Heart right ventricle (tissue), 16 donors: ENCODE results near the gene VANGL1. TPM values are rescaled to one million over a fixed set of nuclear protein-coding genes. Genes with fewer than 3 reads are reported as not detected.

ENCODE experiments used
- ATAC-seq, 8 donors: fragments of 200-7000 bp; cut with Tn5 transposase; one replicate each; pipeline ENCODE4 v1.9.1; 2020; ENCODE audit warnings: mild to moderate bottlenecking in 8 of 8, moderate library complexity in 8 of 8, moderate number of reproducible peaks in 1 of 8
- DNase-seq, 2 donors: peaks; one replicate each; pipeline ENCODE4 v3.0.0-alpha.2; 2020
- H3K27ac ChIP-seq, 10 donors: fragments of 200-600 bp; sonication (generic) in 2 of 10; one replicate each; pipeline versions ENCODE4 v1.5.0 to v1.8.0; 2020 to 2022; ENCODE audit warnings: mild to moderate bottlenecking in 3 of 10
- H3K27me3 ChIP-seq, 7 donors: fragments of 200-600 bp; one replicate each; pipeline ENCODE4 v1.8.0; 2021 to 2022; ENCODE audit warnings: mild to moderate bottlenecking in 2 of 7
- H3K36me3 ChIP-seq, 9 donors: fragments of 200-600 bp; sonication (generic) in 1 of 9; one replicate each; pipeline versions ENCODE4 v1.5.0 to v1.8.0; 2020 to 2022; ENCODE audit warnings: mild to moderate bottlenecking in 2 of 9
- H3K4me1 ChIP-seq, 9 donors: fragments of 200-600 bp; sonication (generic) in 1 of 9; one replicate each; pipeline versions ENCODE4 v1.5.0 to v1.8.0; 2020 to 2022; ENCODE audit warnings: mild to moderate bottlenecking in 4 of 9
- H3K4me3 ChIP-seq, 10 donors: fragments of 200-600 bp; sonication (generic) in 2 of 10; one replicate each; pipeline versions ENCODE4 v1.5.0 to v1.8.0; 2020 to 2022; ENCODE audit warnings: mild to moderate bottlenecking in 7 of 10, moderate library complexity in 2 of 10
- H3K9me3 ChIP-seq, 11 donors: fragments of 200-600 bp in 10 of 11; sonication (generic) in 2 of 11; one replicate each; pipeline versions ENCODE4 v1.5.0 to v1.8.0; 2013 to 2022; ENCODE audit warnings: mild to moderate bottlenecking in 2 of 11, control low read depth in 1 of 11, moderate library complexity in 1 of 11
- WGBS, 2 donors: extraction: QIAGEN DNeasy Blood & Tissue Kit; methylation state at CpG; one replicate each; pipeline ENCODE4 v1.1.7; 2013; ENCODE audit warnings: inconsistent platforms in 1 of 2; 5-methylcytosine and 5-hydroxymethylcytosine counted together
- intact Hi-C, 10 donors: fragments of 100-400 bp; cut with DNase I; formaldehyde crosslinking; loops; one replicate each; pipeline versions ENCODE4 v1.11.1 to v1.14.2; 2022
- polyA plus RNA-seq, 2 donors: library from polyadenylated mRNA; stranded (reverse); fragments of 200-250 nt; gene quantifications; one replicate each; pipeline ENCODE4 v1.2.3, GENCODE V29; 2013
- total RNA-seq, 10 donors: library from RNA; stranded (reverse); fragmentation: NEBNext Ultra II Directional in 3 of 10; extraction: Animal tissue kit (Norgen Biotek cat#: 25700) in 3 of 10; gene quantifications; one replicate each; pipeline versions ENCODE4 v1.2.1 to v1.2.4, GENCODE V29; 2021 to 2023
- TF ChIP-seq, protein P1 (sequence below), 9 donors: fragments of 200-600 bp; sonication (generic) in 2 of 9; IDR thresholded peaks; one replicate each; pipeline versions ENCODE4 v1.5.0 to v1.8.0; 2021 to 2022; ENCODE audit warnings: antibody characterized with exemption in 9 of 9, mild to moderate bottlenecking in 5 of 9, moderate library complexity in 1 of 9
- donor health status: Arrhythmogenic right ventricular cardiomyopathy.
- donor health status: ischemic (EF 13 %, LVEDD 7.1; RV severe dilation, severe dysfunction).
- donor health status: healthy with polysubstance abuse.
- donor health status: DM: no; HTN: yes; CAD: no.
- donor health status: DM: no; HTN: no; CAD: no.
- donor health status: ischemic (EF 25% LVEDD 6.9; RV normal size, moderate dysfunction).
- donor health status: ischemic (EF 25% LVEDD 5.7; RV mildly dilated, moderate dysfunction).
- donor health status: healthy.
- donor health status: DM: yes; HTN: yes; CAD: no.
- donor health status: Ischemic cardiomyopathy.
- donor health status: ischemic (EF 35%, LVEDD 5.7; RV mildly dilated, moderate dysfunction).
- donor health status: nonischemic (EF 11% LVEDD 7.7; RV severe dilation, severe dysfunction).
- donor health status: DM: yes; HTN: yes; CAD: no.
- donor health status: PGD.
- donor health status: ischemic (EF 29% LVEDD 5.4; RV normal size, mild dysfunction).
- donor health status: nonischemic (EF 23%, LVEDD 6.1; RV moderate dilation, normal function).

The VANGL1 gene
- total and polyA plus RNA-seq, 12 donors = 1.7 to 9.8 (median 6.9) TPM

DNA sequence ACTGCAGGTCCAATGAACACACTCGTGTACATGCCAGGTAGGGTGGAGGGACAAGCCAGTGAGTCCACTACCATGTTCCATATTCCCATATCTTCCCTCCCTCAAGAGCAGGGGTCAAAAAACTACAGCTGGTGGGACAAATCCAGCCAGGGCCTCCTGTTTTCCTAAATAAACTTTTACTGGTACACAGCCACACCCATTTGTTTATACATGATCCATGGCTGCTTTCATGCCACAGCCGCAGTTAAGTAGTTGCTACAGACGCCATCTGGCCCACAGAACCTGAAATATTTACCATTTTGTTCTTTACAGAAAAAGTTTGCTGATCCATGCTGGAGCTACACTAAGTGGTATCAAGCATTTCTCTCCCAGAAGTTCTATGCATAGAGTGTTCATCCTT lies 84.4 kb downstream of the VANGL1 start:
- 73 to 78% methylated on average over 3 of the region's 3 CpGs for WGBS, 2 donors
- TF ChIP-seq, protein P1, sequence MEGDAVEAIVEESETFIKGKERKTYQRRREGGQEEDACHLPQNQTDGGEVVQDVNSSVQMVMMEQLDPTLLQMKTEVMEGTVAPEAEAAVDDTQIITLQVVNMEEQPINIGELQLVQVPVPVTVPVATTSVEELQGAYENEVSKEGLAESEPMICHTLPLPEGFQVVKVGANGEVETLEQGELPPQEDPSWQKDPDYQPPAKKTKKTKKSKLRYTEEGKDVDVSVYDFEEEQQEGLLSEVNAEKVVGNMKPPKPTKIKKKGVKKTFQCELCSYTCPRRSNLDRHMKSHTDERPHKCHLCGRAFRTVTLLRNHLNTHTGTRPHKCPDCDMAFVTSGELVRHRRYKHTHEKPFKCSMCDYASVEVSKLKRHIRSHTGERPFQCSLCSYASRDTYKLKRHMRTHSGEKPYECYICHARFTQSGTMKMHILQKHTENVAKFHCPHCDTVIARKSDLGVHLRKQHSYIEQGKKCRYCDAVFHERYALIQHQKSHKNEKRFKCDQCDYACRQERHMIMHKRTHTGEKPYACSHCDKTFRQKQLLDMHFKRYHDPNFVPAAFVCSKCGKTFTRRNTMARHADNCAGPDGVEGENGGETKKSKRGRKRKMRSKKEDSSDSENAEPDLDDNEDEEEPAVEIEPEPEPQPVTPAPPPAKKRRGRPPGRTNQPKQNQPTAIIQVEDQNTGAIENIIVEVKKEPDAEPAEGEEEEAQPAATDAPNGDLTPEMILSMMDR (IDR thresholded peaks at IDR 0.05) = no peak
- Histone ChIP-seq H3K4me1 (peaks cover 5 to 62% (median 35%) of the 10 kb centered on the region in 9 donors), H3K27ac (peak overlapping the region in 7 of 10 donors; percentile 10 to 86 (median 29)), H3K27me3 (no peaks in the 10 kb centered on the region), H3K4me3 (no peak overlapping the region), H3K36me3 (peaks cover 0 to 38% (median 0%) of the 10 kb centered on the region in 9 donors), H3K9me3 (no peaks in the 10 kb centered on the region)
- intact Hi-C loops = loop anchor here in 1 of 10 donors (5.0 kb wide), 1 partner anchor 36 kb away; no protein-coding TSS in a partner anchor
- DNase-seq (no peak), ATAC-seq (no peak)

DNA sequence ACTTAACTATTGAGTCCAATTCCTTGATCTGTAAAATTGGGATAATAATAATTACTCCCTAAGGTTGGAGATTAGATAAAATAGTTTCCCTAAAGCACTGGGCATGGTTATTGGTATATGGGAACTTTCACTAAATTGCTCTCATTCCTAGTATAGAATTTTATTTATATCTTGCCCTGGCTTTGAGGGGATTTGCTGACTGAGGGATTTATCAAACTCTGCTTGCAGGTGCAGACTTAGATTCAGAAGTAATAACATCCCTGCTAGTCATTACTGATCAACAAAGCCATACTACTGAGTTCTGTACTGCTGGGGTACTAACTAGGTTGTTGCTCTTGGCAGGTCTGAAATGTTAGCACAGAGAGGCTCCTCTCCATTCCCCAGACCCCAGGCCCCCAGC lies 84.8 kb downstream of the VANGL1 start:
- no peaks in the 10 kb centered on the region for H3K9me3 ChIP-seq
- H3K4me1 ChIP-seq = peaks cover 5 to 62% (median 39%) of the 10 kb centered on the region in 9 donors
- no peaks in the 10 kb centered on the region for H3K27me3 ChIP-seq
- peaks cover 0 to 38% (median 0%) of the 10 kb centered on the region in 9 donors for H3K36me3 ChIP-seq
- no peak overlapping the region for H3K4me3 ChIP-seq
- H3K27ac ChIP-seq = peak overlapping the region in 7 of 10 donors; percentile 10 to 86 (median 78)
- DNase-seq (no peak), ATAC-seq (no peak)
- TF ChIP-seq, protein P1 (IDR thresholded peaks at IDR 0.05) = no peak
- intact Hi-C loops = loop anchor here in 1 of 10 donors (5.0 kb wide), 1 partner anchor 36 kb away; no protein-coding TSS in a partner anchor

DNA sequence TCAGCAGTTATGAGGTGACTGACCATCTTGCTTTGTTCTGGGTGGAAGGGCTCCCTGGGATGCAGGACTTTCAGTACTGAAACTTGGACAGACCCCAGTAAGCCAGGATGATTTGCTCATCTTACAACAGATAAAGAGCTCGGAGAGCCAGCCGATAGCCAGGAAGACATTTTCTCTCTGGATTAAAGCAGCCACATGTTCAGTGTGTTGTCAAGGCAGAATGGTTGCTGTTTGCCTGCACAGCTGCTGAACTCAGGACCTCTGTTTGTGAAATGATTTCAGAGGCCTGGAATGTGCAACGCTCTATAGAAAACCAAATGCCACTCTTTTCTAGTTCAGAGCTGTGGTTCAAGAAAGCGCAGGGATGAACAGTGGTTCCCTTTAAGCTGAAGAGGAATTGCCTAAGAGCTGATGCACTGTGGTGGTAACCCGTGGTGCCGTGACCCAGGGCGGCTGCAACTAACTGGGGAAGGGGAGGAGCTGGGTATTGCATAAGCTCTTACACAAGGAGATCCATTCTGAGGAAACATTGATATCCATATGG lies 86.0 kb downstream of the VANGL1 start:
- TF ChIP-seq, protein P1 (IDR thresholded peaks at IDR 0.05) = no peak
- Histone ChIP-seq H3K27me3 (no peaks in the 10 kb centered on the region), H3K9me3 (no peaks in the 10 kb centered on the region), H3K4me3 (no peak overlapping the region), H3K27ac (peak overlapping the region in 9 of 10 donors; percentile 62 to 86 (median 78)), H3K36me3 (peaks cover 0 to 50% (median 0%) of the 10 kb centered on the region in 9 donors), H3K4me1 (peaks cover 5 to 62% (median 40%) of the 10 kb centered on the region in 9 donors)
- ATAC-seq = peak; percentile 61 to 93 (median 80)
- 30 to 36% methylated on average over 7 of the region's 7 CpGs for WGBS, 2 donors
- peak; percentile 50 to 59 for DNase-seq
- intact Hi-C loops = loop anchor here in 1 of 10 donors (5.0 kb wide), 1 partner anchor 35 kb away; no protein-coding TSS in a partner anchor

DNA sequence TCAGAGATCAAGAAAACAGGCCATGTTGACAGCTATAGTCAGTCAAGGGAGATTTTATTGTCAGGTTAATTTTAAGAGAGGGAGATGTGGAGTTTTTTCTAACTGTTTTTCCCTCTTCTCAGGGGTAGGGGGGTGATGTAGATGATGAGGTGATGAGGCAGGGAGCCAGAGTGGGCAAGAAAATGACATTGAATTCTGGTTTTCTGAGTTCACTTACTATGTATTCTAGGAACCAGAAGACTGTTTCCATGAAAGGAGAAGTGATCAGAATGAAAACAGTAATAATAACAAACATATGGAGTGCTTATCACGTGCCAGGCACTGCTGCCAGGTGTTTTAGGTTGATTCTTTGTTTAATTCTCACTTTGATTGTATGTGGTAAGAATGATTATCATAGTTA lies 86.6 kb downstream of the VANGL1 start:
- TF ChIP-seq, protein P1 (IDR thresholded peaks at IDR 0.05) = no peak
- no peak overlapping the region for H3K4me3 ChIP-seq
- H3K27me3 ChIP-seq = no peaks in the 10 kb centered on the region
- peaks cover 0 to 55% (median 0%) of the 10 kb centered on the region in 9 donors for H3K36me3 ChIP-seq
- H3K9me3 ChIP-seq = no peaks in the 10 kb centered on the region
- WGBS, 2 donors = 72 to 76% methylated on average over 1 of the region's 1 CpG
- H3K27ac ChIP-seq = peak overlapping the region in 9 of 10 donors; percentile 62 to 86 (median 78)
- intact Hi-C loops = loop anchor here in 1 of 10 donors (5.0 kb wide), 1 partner anchor 34 kb away; no protein-coding TSS in a partner anchor
- ATAC-seq (no peak), DNase-seq (no peak)
- peaks cover 5 to 62% (median 40%) of the 10 kb centered on the region in 9 donors for H3K4me1 ChIP-seq
